ENCODE data around the gene TMEM168. TPM values are rescaled to one million over a fixed set of nuclear protein-coding genes. Genes with fewer than 3 reads are reported as not detected.

TMEM168 gene
- polyA plus RNA-seq, 1 donor (not counting 4 experiments of a cell fraction or from before 2014, with no cell fraction given): 32.8 TPM

- dilution Hi-C loops (cut with MboI; ENCODE audit: extremely low pct_ligation_motif_present, low sequenced_read_pairs): no loop called here
- Histone ChIP-seq H3K27ac (ENCODE audit: control insufficient read depth, insufficient read depth, low read length) (no peak overlapping the region), H3K36me3 (ENCODE audit: control insufficient read depth in 2 of 2, extremely low read depth in 1 of 2, insufficient read depth in 2 of 2, low read length in 2 of 2) (peaks cover 0 to 7% of the 10 kb centered on the region in 2 experiments), H2AFZ (ENCODE audit: control insufficient read depth, low read length) (no peak overlapping the region), H3K27me3 (ENCODE audit: control insufficient read depth, extremely low read depth, insufficient read depth, low read length) (no peaks in the 10 kb centered on the region), H3K9me3 (ENCODE audit: control insufficient read depth, low read depth, low read length) (no peaks in the 10 kb centered on the region), H3K4me2 (ENCODE audit: control insufficient read depth, extremely low read depth, insufficient read depth, low read depth, low read length) (no peak overlapping the region), H4K20me1 (ENCODE audit: control insufficient read depth, extremely low read depth, insufficient read depth, low read length) (no peaks in the 10 kb centered on the region), H3K9me1 (ENCODE audit: control insufficient read depth, extremely low read depth, insufficient read depth, low read length) (no peaks in the 10 kb centered on the region), H3K4me3 (ENCODE audit: control insufficient read depth in 2 of 3, extremely low read depth in 1 of 3, insufficient read depth in 2 of 3, low read depth in 1 of 3, low read length in 3 of 3) (no peak overlapping the region), H3K9ac (ENCODE audit: control insufficient read depth, extremely low read depth, insufficient read depth, low read length) (no peak overlapping the region), H3K79me2 (ENCODE audit: control insufficient read depth, insufficient read depth, low read length) (peaks cover 9% of the 10 kb centered on the region), H3K4me1 (ENCODE audit: control insufficient read depth, extremely low read depth, insufficient read depth, low read length) (peaks cover 6% of the 10 kb centered on the region)
- FAIRE-seq (no peak), DNase-seq (ENCODE audit: low read depth, low spot score) (no peak)
- TF ChIP-seq CTCF (optimal IDR thresholded peaks at IDR 0.05 in 1 of 3, IDR thresholded peaks at IDR 0.05 in 1 of 3, conservative IDR thresholded peaks at IDR 0.05 in 1 of 3; ENCODE audit: extremely low read depth in 1 of 3, insufficient read depth in 2 of 3, low read length in 3 of 3) (no peak), EZH2 (IDR thresholded peaks at IDR 0.05; ENCODE audit: low read length) (no peak)
Observed at GRCh38 chr7:112777406-112777805, 12.8 kb downstream of the TMEM168 start.

- H3K4me3 ChIP-seq (ENCODE audit: control insufficient read depth in 2 of 3, extremely low read depth in 1 of 3, insufficient read depth in 2 of 3, low read depth in 1 of 3, low read length in 3 of 3): no peak overlapping the region
- H3K36me3 ChIP-seq (ENCODE audit: control insufficient read depth in 2 of 2, extremely low read depth in 1 of 2, insufficient read depth in 2 of 2, low read length in 2 of 2): peaks cover 0 to 8% of the 10 kb centered on the region in 2 experiments
- peak; percentile 32 for FAIRE-seq
- H3K27me3 ChIP-seq (ENCODE audit: control insufficient read depth, extremely low read depth, insufficient read depth, low read length): no peaks in the 10 kb centered on the region
- no peak for TF ChIP-seq EZH2 (IDR thresholded peaks at IDR 0.05; ENCODE audit: low read length)
- TF ChIP-seq CTCF (optimal IDR thresholded peaks at IDR 0.05 in 1 of 3, IDR thresholded peaks at IDR 0.05 in 1 of 3, conservative IDR thresholded peaks at IDR 0.05 in 1 of 3; ENCODE audit: extremely low read depth in 1 of 3, insufficient read depth in 2 of 3, low read length in 3 of 3): no peak
- no peak overlapping the region for H2AFZ ChIP-seq (ENCODE audit: control insufficient read depth, low read length)
- no peaks in the 10 kb centered on the region for H3K9me3 ChIP-seq (ENCODE audit: control insufficient read depth, low read depth, low read length)
- peaks cover 29% of the 10 kb centered on the region for H3K4me1 ChIP-seq (ENCODE audit: control insufficient read depth, extremely low read depth, insufficient read depth, low read length)
- H3K9ac ChIP-seq (ENCODE audit: control insufficient read depth, extremely low read depth, insufficient read depth, low read length): no peak overlapping the region
- no peaks in the 10 kb centered on the region for H3K79me2 ChIP-seq (ENCODE audit: control insufficient read depth, insufficient read depth, low read length)
- no peak for DNase-seq (ENCODE audit: low read depth, low spot score)
- no peaks in the 10 kb centered on the region for H3K9me1 ChIP-seq (ENCODE audit: control insufficient read depth, extremely low read depth, insufficient read depth, low read length)
- no peak overlapping the region for H3K4me2 ChIP-seq (ENCODE audit: control insufficient read depth, extremely low read depth, insufficient read depth, low read depth, low read length)
- no peak overlapping the region for H3K27ac ChIP-seq (ENCODE audit: control insufficient read depth, insufficient read depth, low read length)
- no peaks in the 10 kb centered on the region for H4K20me1 ChIP-seq (ENCODE audit: control insufficient read depth, extremely low read depth, insufficient read depth, low read length)
- dilution Hi-C loops (cut with MboI; ENCODE audit: extremely low pct_ligation_motif_present, low sequenced_read_pairs): no loop called here
Observed at GRCh38 chr7:112771166-112771565, 19.0 kb downstream of the TMEM168 start.
